HEK293 (cell line): Measurements from ENCODE around the gene ATP6V0E2.

ENCODE experiments used
- IKZF3 ChIP-seq: fragments of 450-650 bp; IDR thresholded peaks from 2 replicates; pipeline ENCODE4 v1.5.0; 2018; ENCODE audit warnings: missing biosample characterization, mild to moderate bottlenecking, missing genetic modification characterization, moderate library complexity
- TCF7L2 ChIP-seq: IDR thresholded peaks from 2 replicates; pipeline ENCODE4 v1.6.1; 2011; ENCODE audit warnings: low read depth, mild to moderate bottlenecking, inconsistent platforms, low read length, moderate library complexity, borderline replicate concordance
- ZEB2 ChIP-seq: fragments of 450-650 bp; formaldehyde crosslinking; IDR thresholded peaks from 2 replicates; pipeline ENCODE4 v1.5.1; 2016; ENCODE audit warnings: missing biosample characterization, missing genetic modification characterization
- ZNF2 ChIP-seq: fragments of 450-650 bp; formaldehyde crosslinking; IDR thresholded peaks from 2 replicates; pipeline ENCODE4 v1.5.1; 2016; ENCODE audit warnings: missing biosample characterization, missing genetic modification characterization
- ZNF292 ChIP-seq: fragments of 450-650 bp; formaldehyde crosslinking; IDR thresholded peaks from 2 replicates; pipeline ENCODE4 v1.5.1; 2016; ENCODE audit warnings: low read depth, missing biosample characterization, missing genetic modification characterization, borderline replicate concordance
- TF ChIP-seq, protein P1 (sequence below): fragments of 450-650 bp; formaldehyde crosslinking; IDR thresholded peaks from 2 replicates; pipeline ENCODE4 v1.5.1; 2016; ENCODE audit warnings: missing biosample characterization, missing genetic modification characterization

DNA sequence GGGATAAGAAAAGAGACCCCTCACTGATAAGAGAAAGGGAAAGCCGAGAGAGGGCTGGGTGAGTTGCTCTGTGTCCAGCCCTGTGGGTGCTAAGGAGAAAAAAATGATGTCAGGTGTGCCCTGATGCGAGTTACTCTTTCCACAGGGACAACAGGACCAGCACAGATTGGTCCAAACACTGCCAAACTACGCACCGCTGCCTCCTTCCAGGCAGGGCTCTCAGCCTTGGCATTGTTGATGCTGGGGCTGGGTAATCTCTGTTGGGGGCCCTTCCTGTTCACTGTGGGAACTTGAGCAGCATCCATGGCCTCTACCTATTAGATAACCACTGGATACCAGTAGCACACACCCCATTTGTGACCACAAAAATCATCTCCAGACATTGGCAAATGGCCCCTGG is 10.3 kb upstream of the ATP6V0E2 start:
- TF ChIP-seq TCF7L2 (no peak), ZNF2 (tag by site-specific recombination) (no peak), IKZF3 (tag by site-specific recombination) (no peak), ZEB2 (tag by site-specific recombination) (no peak), ZNF292 (tag by site-specific recombination) (no peak)
- TF ChIP-seq, protein P1, sequence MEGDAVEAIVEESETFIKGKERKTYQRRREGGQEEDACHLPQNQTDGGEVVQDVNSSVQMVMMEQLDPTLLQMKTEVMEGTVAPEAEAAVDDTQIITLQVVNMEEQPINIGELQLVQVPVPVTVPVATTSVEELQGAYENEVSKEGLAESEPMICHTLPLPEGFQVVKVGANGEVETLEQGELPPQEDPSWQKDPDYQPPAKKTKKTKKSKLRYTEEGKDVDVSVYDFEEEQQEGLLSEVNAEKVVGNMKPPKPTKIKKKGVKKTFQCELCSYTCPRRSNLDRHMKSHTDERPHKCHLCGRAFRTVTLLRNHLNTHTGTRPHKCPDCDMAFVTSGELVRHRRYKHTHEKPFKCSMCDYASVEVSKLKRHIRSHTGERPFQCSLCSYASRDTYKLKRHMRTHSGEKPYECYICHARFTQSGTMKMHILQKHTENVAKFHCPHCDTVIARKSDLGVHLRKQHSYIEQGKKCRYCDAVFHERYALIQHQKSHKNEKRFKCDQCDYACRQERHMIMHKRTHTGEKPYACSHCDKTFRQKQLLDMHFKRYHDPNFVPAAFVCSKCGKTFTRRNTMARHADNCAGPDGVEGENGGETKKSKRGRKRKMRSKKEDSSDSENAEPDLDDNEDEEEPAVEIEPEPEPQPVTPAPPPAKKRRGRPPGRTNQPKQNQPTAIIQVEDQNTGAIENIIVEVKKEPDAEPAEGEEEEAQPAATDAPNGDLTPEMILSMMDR (tag by site-specific recombination): no peak
